ENCODE measurements around the gene AATF. TPM values are rescaled to one million over a fixed set of nuclear protein-coding genes. Genes with fewer than 3 reads are reported as not detected.

Gene AATF
- total RNA-seq, 1 donor from 2014 or later = 86.1 TPM

DNA sequence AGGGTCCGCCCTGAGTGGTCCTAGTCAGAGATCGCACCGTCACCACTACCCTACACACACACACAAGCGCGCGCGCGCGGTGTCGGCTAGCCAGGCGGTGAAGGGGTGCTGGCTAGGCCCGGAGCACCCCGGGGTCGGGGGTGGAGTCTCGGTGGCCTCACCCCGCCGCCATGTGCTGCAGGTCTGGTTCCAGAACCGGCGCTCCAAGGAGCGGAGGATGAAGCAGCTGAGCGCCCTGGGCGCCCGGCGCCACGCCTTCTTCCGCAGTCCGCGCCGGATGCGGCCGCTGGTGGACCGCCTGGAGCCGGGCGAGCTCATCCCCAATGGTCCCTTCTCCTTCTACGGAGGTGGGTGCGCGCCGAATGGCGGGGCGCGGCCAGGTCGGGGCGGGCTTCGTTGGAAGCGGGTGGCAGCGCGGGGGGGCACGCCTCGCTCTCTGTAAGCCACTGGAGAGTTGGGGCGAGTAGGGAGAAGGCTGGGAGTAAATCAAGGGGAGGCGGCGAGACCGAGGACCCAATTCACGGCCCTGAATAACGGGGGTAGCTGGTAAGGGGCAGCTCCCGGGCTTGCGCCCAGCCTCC, 6.6 kb upstream of the AATF start:
- H3K4me3 Mint-ChIP-seq = peak overlapping the region; percentile 28
- peaks cover 27% of the 10 kb centered on the region for H3K4me1 Mint-ChIP-seq
- H3K27ac Mint-ChIP-seq = no peak overlapping the region
- peaks cover 65% of the 10 kb centered on the region for H3K27me3 Mint-ChIP-seq
- TF ChIP-seq, protein P1, sequence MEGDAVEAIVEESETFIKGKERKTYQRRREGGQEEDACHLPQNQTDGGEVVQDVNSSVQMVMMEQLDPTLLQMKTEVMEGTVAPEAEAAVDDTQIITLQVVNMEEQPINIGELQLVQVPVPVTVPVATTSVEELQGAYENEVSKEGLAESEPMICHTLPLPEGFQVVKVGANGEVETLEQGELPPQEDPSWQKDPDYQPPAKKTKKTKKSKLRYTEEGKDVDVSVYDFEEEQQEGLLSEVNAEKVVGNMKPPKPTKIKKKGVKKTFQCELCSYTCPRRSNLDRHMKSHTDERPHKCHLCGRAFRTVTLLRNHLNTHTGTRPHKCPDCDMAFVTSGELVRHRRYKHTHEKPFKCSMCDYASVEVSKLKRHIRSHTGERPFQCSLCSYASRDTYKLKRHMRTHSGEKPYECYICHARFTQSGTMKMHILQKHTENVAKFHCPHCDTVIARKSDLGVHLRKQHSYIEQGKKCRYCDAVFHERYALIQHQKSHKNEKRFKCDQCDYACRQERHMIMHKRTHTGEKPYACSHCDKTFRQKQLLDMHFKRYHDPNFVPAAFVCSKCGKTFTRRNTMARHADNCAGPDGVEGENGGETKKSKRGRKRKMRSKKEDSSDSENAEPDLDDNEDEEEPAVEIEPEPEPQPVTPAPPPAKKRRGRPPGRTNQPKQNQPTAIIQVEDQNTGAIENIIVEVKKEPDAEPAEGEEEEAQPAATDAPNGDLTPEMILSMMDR (IDR thresholded peaks at IDR 0.05) = no peak
- no peak for DNase-seq
- no peak for ATAC-seq (ENCODE audit: low read depth)
- intact Hi-C loops (cut with micrococcal nuclease) = loop anchor here (1.0 to 5.0 kb wide), 2 partner anchors 9 to 1455 kb away; no protein-coding TSS in a partner anchor
- CTCF ChIA-PET = no interaction called here
- H3K36me3 Mint-ChIP-seq (ENCODE audit: low read depth) = no peaks in the 10 kb centered on the region
- POLR2A ChIA-PET = interaction anchor here (0.7 kb wide), 1 partner anchor 25 kb away, joined by 3 read pairs; no protein-coding TSS in a partner anchor
- peaks cover 2% of the 10 kb centered on the region for H3K9me3 Mint-ChIP-seq

DNA sequence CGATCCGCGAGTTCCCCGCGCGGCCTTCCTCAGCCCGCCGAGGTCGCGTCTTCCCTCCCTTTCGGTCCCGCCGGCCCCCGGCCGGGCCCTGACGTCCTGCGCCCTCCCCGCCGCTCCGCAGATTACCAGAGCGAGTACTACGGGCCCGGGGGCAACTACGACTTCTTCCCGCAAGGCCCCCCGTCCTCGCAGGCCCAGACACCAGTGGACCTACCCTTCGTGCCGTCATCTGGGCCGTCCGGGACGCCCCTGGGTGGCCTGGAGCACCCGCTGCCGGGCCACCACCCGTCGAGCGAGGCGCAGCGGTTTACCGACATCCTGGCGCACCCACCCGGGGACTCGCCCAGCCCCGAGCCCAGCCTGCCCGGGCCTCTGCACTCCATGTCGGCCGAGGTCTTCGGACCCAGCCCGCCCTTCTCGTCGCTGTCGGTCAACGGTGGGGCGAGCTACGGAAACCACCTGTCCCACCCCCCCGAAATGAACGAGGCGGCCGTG, 6.1 kb upstream of the AATF start:
- TF ChIP-seq, protein P1 (IDR thresholded peaks at IDR 0.05) = no peak
- DNase-seq (no peak), ATAC-seq (ENCODE audit: low read depth) (no peak)
- H3K4me1 Mint-ChIP-seq = peaks cover 22% of the 10 kb centered on the region
- no peak overlapping the region for H3K27ac Mint-ChIP-seq
- intact Hi-C loops (cut with micrococcal nuclease) = loop anchor here (1.0 to 5.0 kb wide), 2 partner anchors 9 to 1455 kb away; no protein-coding TSS in a partner anchor
- ChIA-PET CTCF (no interaction called here), POLR2A (interaction anchor here (0.7 kb wide), 1 partner anchor 25 kb away, joined by 3 read pairs; no protein-coding TSS in a partner anchor)
- peak overlapping the region; percentile 28 for H3K4me3 Mint-ChIP-seq
- H3K27me3 Mint-ChIP-seq = peaks cover 62% of the 10 kb centered on the region
- peaks cover 2% of the 10 kb centered on the region for H3K9me3 Mint-ChIP-seq
- no peaks in the 10 kb centered on the region for H3K36me3 Mint-ChIP-seq (ENCODE audit: low read depth)

DNA sequence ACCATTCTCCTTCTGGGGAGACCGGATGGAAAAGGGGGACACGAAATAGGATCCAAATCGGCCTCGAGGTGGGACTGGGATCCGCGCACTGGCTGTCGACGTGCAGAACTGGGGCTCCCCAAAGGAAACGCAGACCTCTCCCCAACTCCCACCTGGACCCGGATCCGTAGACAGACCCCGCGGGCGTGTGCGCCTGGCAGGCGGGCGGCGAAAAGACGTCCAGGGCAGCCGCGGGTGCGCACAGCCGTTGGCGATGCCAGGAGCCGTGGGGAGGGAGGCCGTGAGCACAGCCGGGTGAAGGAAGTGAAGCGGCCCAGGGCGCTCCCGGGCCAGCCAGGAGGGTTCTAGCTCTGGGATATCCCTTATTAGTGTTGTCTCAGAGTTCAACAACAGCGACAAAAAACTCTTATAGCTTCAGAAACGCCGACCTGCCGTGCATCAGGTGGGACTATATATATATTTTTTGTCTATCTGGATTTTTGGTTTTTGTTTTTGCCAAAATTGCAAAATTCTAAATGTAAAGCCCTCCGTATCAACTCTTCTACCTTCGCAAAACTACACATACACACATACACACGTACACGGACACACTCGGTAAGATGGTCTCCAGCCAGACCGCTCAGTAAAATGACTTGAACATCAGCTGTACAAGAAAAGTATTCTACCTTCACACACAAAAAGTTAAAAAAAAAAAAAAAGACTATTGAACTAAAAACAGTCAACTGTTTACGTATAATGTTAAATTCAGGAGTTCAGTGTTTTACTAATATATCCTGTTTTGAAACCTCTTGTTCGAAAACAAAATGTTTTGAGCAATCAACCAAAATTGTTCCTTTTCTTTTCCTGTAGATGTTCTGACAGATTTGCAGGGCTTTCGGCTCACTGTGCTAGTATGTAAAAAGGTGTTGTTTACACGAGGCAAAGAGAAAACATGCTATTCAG, 5.2 kb upstream of the AATF start:
- intact Hi-C loops (cut with micrococcal nuclease) = loop anchor here (5.0 kb wide), 1 partner anchor 1456 kb away; no protein-coding TSS in a partner anchor
- H3K4me1 Mint-ChIP-seq = peaks cover 23% of the 10 kb centered on the region
- H3K36me3 Mint-ChIP-seq (ENCODE audit: low read depth) = peaks cover 1% of the 10 kb centered on the region
- no peak for ATAC-seq (ENCODE audit: low read depth)
- H3K27ac Mint-ChIP-seq = peak overlapping the region; percentile 48
- POLR2A ChIA-PET = interaction anchor here (0.5 to 1.1 kb wide), 2 partner anchors 10 to 342 kb away, joined by 3 to 4 read pairs; partner anchors contain the start of gene MRM1
- H3K9me3 Mint-ChIP-seq = peaks cover 2% of the 10 kb centered on the region
- TF ChIP-seq, protein P1 (IDR thresholded peaks at IDR 0.05) = no peak
- CTCF ChIA-PET = no interaction called here
- DNase-seq = no peak
- no peak overlapping the region for H3K4me3 Mint-ChIP-seq
- H3K27me3 Mint-ChIP-seq = peaks cover 54% of the 10 kb centered on the region

DNA sequence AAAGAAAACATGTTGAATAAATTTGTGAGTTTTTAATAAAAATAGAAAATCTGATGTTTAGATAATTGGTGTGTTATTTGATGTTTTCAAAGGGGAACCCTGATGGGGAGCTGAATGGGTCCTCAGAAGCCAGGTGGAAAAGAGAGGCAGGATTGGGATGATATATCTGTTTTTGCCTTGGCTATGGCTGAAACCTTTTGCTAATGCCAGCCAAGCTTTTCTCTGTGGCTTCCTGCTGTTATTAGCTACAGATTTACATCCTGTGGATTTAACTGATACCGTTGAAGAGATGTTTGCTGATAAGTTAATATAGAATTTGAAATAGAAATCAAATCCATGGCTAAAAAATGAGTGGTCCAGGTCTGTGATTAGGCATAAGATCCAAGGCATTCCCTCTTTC, 4.2 kb upstream of the AATF start:
- TF ChIP-seq, protein P1 (IDR thresholded peaks at IDR 0.05) = no peak
- Mint-ChIP-seq H3K4me1 (peaks cover 26% of the 10 kb centered on the region), H3K4me3 (no peak overlapping the region), H3K27ac (no peak overlapping the region), H3K36me3 (ENCODE audit: low read depth) (peaks cover 9% of the 10 kb centered on the region), H3K9me3 (peaks cover 2% of the 10 kb centered on the region), H3K27me3 (peaks cover 46% of the 10 kb centered on the region)
- ATAC-seq (ENCODE audit: low read depth) (no peak), DNase-seq (no peak)
- ChIA-PET POLR2A (interaction anchor here (0.7 to 1.1 kb wide), 3 partner anchors 8 to 145 kb away, joined by 3 to 5 read pairs (median 4); no protein-coding TSS in a partner anchor), CTCF (no interaction called here)
- intact Hi-C loops (cut with micrococcal nuclease) = loop anchor here (5.0 kb wide), 1 partner anchor 1457 kb away; no protein-coding TSS in a partner anchor
